Endothelial cell of umbilical vein (primary cell): ENCODE measurements around the gene S100A7. TPM values are rescaled to one million over a fixed set of nuclear protein-coding genes. Genes with fewer than 3 reads are reported as not detected.

Experiments used
- Bru-seq: library from RNA; stranded (reverse); fragments of 400-500 nt; gene quantifications from one replicate; lab custom pipeline; 2021; lab: Mats Ljungman, UMichigan
- BruChase-seq, 2 experiments: library from RNA; stranded (reverse); fragments of 400-500 nt; gene quantifications; one replicate each; lab custom pipeline; 2021; lab: Mats Ljungman, UMichigan
- BruUV-seq: library from RNA; stranded (reverse); fragments of 400-500 nt; replicated peaks from 2 replicates; lab custom pipeline; 2021; lab: Mats Ljungman, UMichigan
- CTCF ChIA-PET: fragments of 300-600, 350-600 bp; sonication (Branson Sonifier 250); formaldehyde crosslinking; loops from one replicate; lab custom pipeline; 2021; ENCODE audit warnings: antibody characterized with exemption, inconsistent platforms; lab: Charles Lee
- POLR2A ChIA-PET: fragments of 300-600, 350-600 bp; sonication (Branson Sonifier 250); formaldehyde crosslinking; loops from one replicate; lab custom pipeline; 2021; ENCODE audit warnings: antibody characterized with exemption, inconsistent platforms; lab: Charles Lee
- DNase-seq: peaks from one replicate; pipeline ENCODE4 v3.0.0-alpha.2; 2011; ENCODE audit warnings: low read depth, low spot score
- FAIRE-seq: peaks from 2 replicates; lab custom pipeline; 2011; peaks lifted over from hg19 to GRCh38; lab: Jason Lieb, UNC
- H2AFZ ChIP-seq: 2 replicates; pipeline ENCODE4 v1.6.0; 2012; ENCODE audit warnings: low read depth, low read length, control low read depth, inconsistent platforms
- H3K27ac ChIP-seq: 2 replicates; pipeline ENCODE4 v1.5.1; 2011; ENCODE audit warnings: low read depth, mild to moderate bottlenecking, control low read depth, low read length, moderate library complexity; ENCODE audit not compliant: insufficient read depth
- H3K27me3 ChIP-seq, 2 experiments: 2 replicates each; pipeline versions ENCODE4 v1.6.0 to v1.6.1; 2011; ENCODE audit warnings: low read length in 2 of 2, mixed read lengths in 1 of 2; ENCODE audit not compliant: control insufficient read depth in 2 of 2, insufficient read depth in 2 of 2
- H3K36me3 ChIP-seq, 2 experiments: 2 replicates in 1 of 2; 3 replicates in 1 of 2; pipeline ENCODE4 v1.5.1; 2011; ENCODE audit warnings: low read length in 2 of 2, mild to moderate bottlenecking in 1 of 2, moderate library complexity in 1 of 2; ENCODE audit not compliant: control insufficient read depth in 2 of 2, insufficient read depth in 2 of 2; ENCODE audit errors: extremely low read depth in 1 of 2
- H3K4me1 ChIP-seq: 3 replicates; pipeline ENCODE4 v1.5.1; 2011; ENCODE audit warnings: mild to moderate bottlenecking, low read length; ENCODE audit not compliant: control insufficient read depth, insufficient read depth; ENCODE audit errors: extremely low read depth
- H3K4me2 ChIP-seq: 2 replicates; pipeline ENCODE4 v1.6.1; 2011; ENCODE audit warnings: low read length, control low read depth, mixed read lengths; ENCODE audit not compliant: insufficient read depth
- H3K4me3 ChIP-seq, 3 experiments: fragments of 200-600 bp in 1 of 3; sonication (generic), shearing (Covaris generic) in 1 of 3; replicated peaks in 1 of 3; 2 replicates each; pipeline ENCODE4 v1.5.1; 2011 to 2016; ENCODE audit warnings: control low read depth in 3 of 3, low read length in 3 of 3, mild to moderate bottlenecking in 2 of 3, inconsistent platforms in 1 of 3, low read depth in 1 of 3, moderate library complexity in 1 of 3; ENCODE audit not compliant: insufficient read depth in 1 of 3
- H3K79me2 ChIP-seq: 2 replicates; pipeline ENCODE4 v1.6.0; 2012; ENCODE audit warnings: low read length, inconsistent platforms; ENCODE audit not compliant: control insufficient read depth, insufficient read depth
- H3K9ac ChIP-seq: replicated peaks from 2 replicates; pipeline ENCODE3; 2011; ENCODE audit warnings: low read length, control low read depth; ENCODE audit not compliant: insufficient read depth; ENCODE audit errors: extremely low read depth
- H3K9me1 ChIP-seq: replicated peaks from 3 replicates; pipeline ENCODE4 v1.6.0; 2011; ENCODE audit warnings: mild to moderate bottlenecking, low read length; ENCODE audit not compliant: control insufficient read depth, insufficient read depth; ENCODE audit errors: extremely low read depth
- H3K9me3 ChIP-seq: replicated peaks from 2 replicates; pipeline ENCODE4 v1.5.1; 2012; ENCODE audit warnings: low read length, inconsistent platforms; ENCODE audit not compliant: control insufficient read depth, insufficient read depth
- H4K20me1 ChIP-seq: replicated peaks from 2 replicates; pipeline ENCODE3; 2011; ENCODE audit warnings: mild to moderate bottlenecking, low read length; ENCODE audit not compliant: control insufficient read depth, insufficient read depth; ENCODE audit errors: extremely low read depth
- MYC ChIP-seq: IDR thresholded peaks from one replicate; pipeline ENCODE4 v1.6.1; 2011; ENCODE audit warnings: mild to moderate bottlenecking, low read depth, low read length
- POLR2A ChIP-seq: IDR thresholded peaks from 2 replicates; pipeline ENCODE4 v1.6.1; 2012; ENCODE audit warnings: low read depth, mild to moderate bottlenecking, control low read depth, low read length
- POLR2AphosphoS5 ChIP-seq: IDR thresholded peaks from 2 replicates; pipeline ENCODE4 v1.6.1; 2012; ENCODE audit warnings: low read depth, mild to moderate bottlenecking, control low read depth, low read length, moderate library complexity; ENCODE audit not compliant: insufficient read depth
- dilution Hi-C: fragments of 300-500 bp; cut with MboI; formaldehyde crosslinking; loops from one replicate; pipeline ENCODE4 v1.15.0; 2019; ENCODE audit warnings: low sequenced_read_pairs; ENCODE audit not compliant: extremely low pct_ligation_motif_present
- intact Hi-C: fragments of 100-400 bp; cut with micrococcal nuclease; formaldehyde crosslinking; loops from one replicate; pipeline ENCODE4 v1.10.0; 2022
- long read RNA-seq: library from polyadenylated mRNA; stranded (forward); transcript quantifications from one replicate; pipeline ENCODE4 v2.0.0, GENCODE V29; 2021
- polyA minus RNA-seq, 3 experiments: library from RNA; depleted of rRNA, polyadenylated mRNA; stranded (reverse); fragments of >200 nt; gene quantifications; 1 replicate in 1 of 3; 2 replicates in 2 of 3; pipeline ENCODE4 v1.2.3, GENCODE V29; 2011
- polyA plus RNA-seq, 4 experiments: library from polyadenylated mRNA; depleted of rRNA in 3 of 4; stranded (reverse) in 3 of 4; unstranded in 1 of 4; fragments of >200 nt; gene quantifications; 2 replicates each; pipeline versions ENCODE4 v1.2.1 to v1.2.3, GENCODE V29; 2011 to 2012; ENCODE audit warnings: missing spikeins in 1 of 4
- total RNA-seq: library from RNA; stranded (reverse); gene quantifications from 2 replicates; pipeline ENCODE4 v1.2.3, GENCODE V29; 2021
- TF ChIP-seq, protein P1 (sequence below), 2 donors: IDR thresholded peaks; 1 replicate in 1 of 2; 2 replicates in 1 of 2; pipeline ENCODE4 v1.5.1; 2011; ENCODE audit warnings: low read length in 2 of 2, mild to moderate bottlenecking in 2 of 2, moderate library complexity in 2 of 2, control low read depth in 1 of 2, inconsistent platforms in 1 of 2, low read depth in 1 of 2; ENCODE audit not compliant: insufficient read depth in 1 of 2; ENCODE audit errors: extremely low read depth in 1 of 2

The S100A7 gene
- total RNA-seq (not detected in 2 replicates), polyA plus RNA-seq (not detected in 2 replicates), polyA minus RNA-seq (not detected in 2 replicates), Bru-seq, nascent RNA (not detected), BruChase-seq, experiment 1, labeled RNA remaining after a 6-hour chase (not detected), BruChase-seq, experiment 2, labeled RNA remaining after a 2-hour chase (not detected)
- not detected in 2 replicates for polyA plus RNA-seq (2011; cell fraction: cytosol; rRNA removed)
- not detected in 2 replicates for polyA plus RNA-seq (2011; cell fraction: nucleus; rRNA removed)
- polyA plus RNA-seq (2012): not detected in 2 replicates
- not detected for polyA minus RNA-seq (2011; cell fraction: cytosol; rRNA and poly(A)+ RNA removed)
- not detected in 2 replicates for polyA minus RNA-seq (2011; cell fraction: nucleus; rRNA and poly(A)+ RNA removed)
- long read RNA-seq: 0 reads

- no peak within 1 kb of the TSS for H3K4me2 ChIP-seq
- TF ChIP-seq MYC (no peak), POLR2A (no peak), POLR2AphosphoS5 (no peak)
- TF ChIP-seq, protein P1, sequence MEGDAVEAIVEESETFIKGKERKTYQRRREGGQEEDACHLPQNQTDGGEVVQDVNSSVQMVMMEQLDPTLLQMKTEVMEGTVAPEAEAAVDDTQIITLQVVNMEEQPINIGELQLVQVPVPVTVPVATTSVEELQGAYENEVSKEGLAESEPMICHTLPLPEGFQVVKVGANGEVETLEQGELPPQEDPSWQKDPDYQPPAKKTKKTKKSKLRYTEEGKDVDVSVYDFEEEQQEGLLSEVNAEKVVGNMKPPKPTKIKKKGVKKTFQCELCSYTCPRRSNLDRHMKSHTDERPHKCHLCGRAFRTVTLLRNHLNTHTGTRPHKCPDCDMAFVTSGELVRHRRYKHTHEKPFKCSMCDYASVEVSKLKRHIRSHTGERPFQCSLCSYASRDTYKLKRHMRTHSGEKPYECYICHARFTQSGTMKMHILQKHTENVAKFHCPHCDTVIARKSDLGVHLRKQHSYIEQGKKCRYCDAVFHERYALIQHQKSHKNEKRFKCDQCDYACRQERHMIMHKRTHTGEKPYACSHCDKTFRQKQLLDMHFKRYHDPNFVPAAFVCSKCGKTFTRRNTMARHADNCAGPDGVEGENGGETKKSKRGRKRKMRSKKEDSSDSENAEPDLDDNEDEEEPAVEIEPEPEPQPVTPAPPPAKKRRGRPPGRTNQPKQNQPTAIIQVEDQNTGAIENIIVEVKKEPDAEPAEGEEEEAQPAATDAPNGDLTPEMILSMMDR (IDR thresholded peaks at IDR 0.05; ENCODE audit: extremely low read depth in 1 of 2, insufficient read depth in 1 of 2, low read depth in 1 of 2, low read length in 2 of 2): no peak
- no peak within 1 kb of the TSS for H3K27ac ChIP-seq
- ChIA-PET CTCF (no interaction called here), POLR2A (no interaction called here)
- H3K4me1 ChIP-seq: no peaks in the 10 kb centered on the region
- no peak for FAIRE-seq
- H3K36me3 ChIP-seq: no peaks in the 10 kb centered on the region
- no peak within 1 kb of the TSS for H3K9ac ChIP-seq
- no peaks in the 10 kb centered on the region for H3K9me1 ChIP-seq
- peaks cover 0 to 2% of the 10 kb centered on the region in 2 experiments for H3K27me3 ChIP-seq
- no peaks in the 10 kb centered on the region for H4K20me1 ChIP-seq
- H3K79me2 ChIP-seq: no peaks in the 10 kb centered on the region
- no peak within 1 kb of the TSS for H2AFZ ChIP-seq
- no peaks in the 10 kb centered on the region for H3K9me3 ChIP-seq
- dilution Hi-C loops (no loop called here), intact Hi-C loops (no loop called here)
- DNase-seq: no peak
- no TSS peak for BruUV-seq
- H3K4me3 ChIP-seq: no peak within 1 kb of the TSS
These were observed at the start of gene S100A7 for GRCh38 chr1:153460551-153460950. Gene S100A7 (minus strand): TSS chr1:153460651. CDS start chr1:153459013, 1,638 bp downstream.
